Measurements from ENCODE around the gene DSC3. TPM values are rescaled to one million over a fixed set of nuclear protein-coding genes. Genes with fewer than 3 reads are reported as not detected.
A peak's percentile ranks its signal among the peaks of the same experiment; 100 is the strongest.
"Not testable (repeated sequence)": the region's sequence is repeated elsewhere in the genome, so short reads cannot be mapped to it uniquely, and the experiment has no call there.

Gene DSC3
- total RNA-seq, 1 donor from 2014 or later: 3.3 TPM

- Histone ChIP-seq H3K27me3 (ENCODE audit: control insufficient read depth, insufficient read depth, low read length) (peaks cover 34% of the 10 kb centered on the region), H3K36me3 (ENCODE audit: control insufficient read depth, insufficient read depth, low read length) (no peaks in the 10 kb centered on the region), H3K4me3 (ENCODE audit: low read depth, low read length) (peak overlapping the region; percentile 8)
- DNase-seq (ENCODE audit: low read depth): no peak
- no peak for TF ChIP-seq CTCF (IDR thresholded peaks at IDR 0.05; ENCODE audit: insufficient read depth, low read length, poor library complexity, severe bottlenecking)
Observed at GRCh38 chr18:31040686-31041270, 1.8 kb downstream of the DSC3 start.

- Histone ChIP-seq H3K27me3 (ENCODE audit: control insufficient read depth, insufficient read depth, low read length) (peaks cover 34% of the 10 kb centered on the region), H3K36me3 (ENCODE audit: control insufficient read depth, insufficient read depth, low read length) (no peaks in the 10 kb centered on the region), H3K4me3 (ENCODE audit: low read depth, low read length) (no peak overlapping the region)
- DNase-seq (ENCODE audit: low read depth): no peak
- no peak for TF ChIP-seq CTCF (IDR thresholded peaks at IDR 0.05; ENCODE audit: insufficient read depth, low read length, poor library complexity, severe bottlenecking)
Observed at GRCh38 chr18:31039426-31039825, 3.1 kb downstream of the DSC3 start.

GRCh38 chr18:31037686-31038085, 4.9 kb downstream of the DSC3 start:
- DNase-seq (ENCODE audit: low read depth); H3K36me3 ChIP-seq (ENCODE audit: control insufficient read depth, insufficient read depth, low read length); H3K4me3 ChIP-seq (ENCODE audit: low read depth, low read length): not testable (repeated sequence)
- peaks cover 19% of the 10 kb centered on the region for H3K27me3 ChIP-seq (ENCODE audit: control insufficient read depth, insufficient read depth, low read length)

GRCh38 chr18:31034541-31034940, 8.0 kb downstream of the DSC3 start:
- TF ChIP-seq CTCF (IDR thresholded peaks at IDR 0.05; ENCODE audit: insufficient read depth, low read length, poor library complexity, severe bottlenecking): no peak
- no peak overlapping the region for H3K4me3 ChIP-seq (ENCODE audit: low read depth, low read length)

GRCh38 chr18:31030574-31031278, 11.8 kb downstream of the DSC3 start:
- Histone ChIP-seq H3K27me3 (ENCODE audit: control insufficient read depth, insufficient read depth, low read length) (no peaks in the 10 kb centered on the region), H3K4me3 (ENCODE audit: low read depth, low read length) (no peak overlapping the region), H3K36me3 (ENCODE audit: control insufficient read depth, insufficient read depth, low read length) (no peaks in the 10 kb centered on the region)
- no peak for TF ChIP-seq CTCF (IDR thresholded peaks at IDR 0.05; ENCODE audit: insufficient read depth, low read length, poor library complexity, severe bottlenecking)
- no peak for DNase-seq (ENCODE audit: low read depth)

More at GRCh38 chr18:31034541-31034940, 8.0 kb downstream of the DSC3 start:
- DNase-seq (ENCODE audit: low read depth): no peak
- H3K27me3 ChIP-seq (ENCODE audit: control insufficient read depth, insufficient read depth, low read length): no peaks in the 10 kb centered on the region
- H3K36me3 ChIP-seq (ENCODE audit: control insufficient read depth, insufficient read depth, low read length): no peaks in the 10 kb centered on the region

- no peaks in the 10 kb centered on the region for H3K36me3 ChIP-seq (ENCODE audit: control insufficient read depth, insufficient read depth, low read length)
- no peak for TF ChIP-seq CTCF (IDR thresholded peaks at IDR 0.05; ENCODE audit: insufficient read depth, low read length, poor library complexity, severe bottlenecking)
Observed at GRCh38 chr18:31015715-31016434, 26.7 kb downstream of the DSC3 start.

GRCh38 chr18:31011455-31011854, 31.1 kb downstream of the DSC3 start:
- H3K27me3 ChIP-seq (ENCODE audit: control insufficient read depth, insufficient read depth, low read length); H3K36me3 ChIP-seq (ENCODE audit: control insufficient read depth, insufficient read depth, low read length); H3K4me3 ChIP-seq (ENCODE audit: low read depth, low read length): not testable (repeated sequence)
- peak; percentile 86 for DNase-seq (ENCODE audit: low read depth)

More at GRCh38 chr18:31015715-31016434, 26.7 kb downstream of the DSC3 start:
- no peak for DNase-seq (ENCODE audit: low read depth)
- Histone ChIP-seq H3K4me3 (ENCODE audit: low read depth, low read length) (no peak overlapping the region), H3K27me3 (ENCODE audit: control insufficient read depth, insufficient read depth, low read length) (no peaks in the 10 kb centered on the region)
